Stimulated activated CD8-positive, alpha-beta memory T cell treated with anti-CD3 and anti-CD28 coated beads, Interleukin-7, amount 100 ng/mL, for 1 hour (primary cell): Measurements from ENCODE around the gene GLCE.
"Not testable (repeated sequence)": the region's sequence is repeated elsewhere in the genome, so short reads cannot be mapped to it uniquely, and the experiment has no call there.

Experiments
- DNase-seq, 2 donors: peaks; one replicate each; pipeline ENCODE4 v3.0.0-alpha.2; 2020; ENCODE audit warnings: low read depth in 2 of 2

GLCE gene

GRCh38 chr15:69135499-69135898 lies 24.9 kb upstream of the GLCE start:
- no peak for DNase-seq

GRCh38 chr15:69138963-69139362 lies 21.5 kb upstream of the GLCE start:
- no peak for DNase-seq

DNA sequence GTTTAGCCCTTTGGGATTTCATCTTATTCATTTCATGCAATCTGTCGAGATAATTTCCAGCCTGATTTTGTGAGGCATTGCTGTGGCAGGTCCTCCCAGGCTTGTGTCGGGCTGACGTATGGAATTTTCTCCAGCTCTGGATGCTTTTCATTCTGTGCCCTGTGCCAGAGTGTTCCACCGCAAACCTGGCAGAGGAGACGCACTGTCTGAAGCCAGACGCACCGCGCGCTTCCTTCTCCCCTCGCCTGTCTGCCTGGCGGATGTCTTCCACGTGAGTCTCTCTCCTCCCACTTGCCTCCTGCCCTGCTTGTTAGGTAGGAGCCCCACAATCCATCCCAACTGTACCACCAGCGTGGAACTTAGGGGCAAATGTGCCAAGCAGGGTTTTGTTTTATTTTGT lies 20.1 kb upstream of the GLCE start:
- no peak for DNase-seq

GRCh38 chr15:69141286-69141701 lies 19.1 kb upstream of the GLCE start:
- no peak for DNase-seq

- DNase-seq = no peak
Observed at GRCh38 chr15:69141833-69142232, 18.6 kb upstream of the GLCE start.

DNA sequence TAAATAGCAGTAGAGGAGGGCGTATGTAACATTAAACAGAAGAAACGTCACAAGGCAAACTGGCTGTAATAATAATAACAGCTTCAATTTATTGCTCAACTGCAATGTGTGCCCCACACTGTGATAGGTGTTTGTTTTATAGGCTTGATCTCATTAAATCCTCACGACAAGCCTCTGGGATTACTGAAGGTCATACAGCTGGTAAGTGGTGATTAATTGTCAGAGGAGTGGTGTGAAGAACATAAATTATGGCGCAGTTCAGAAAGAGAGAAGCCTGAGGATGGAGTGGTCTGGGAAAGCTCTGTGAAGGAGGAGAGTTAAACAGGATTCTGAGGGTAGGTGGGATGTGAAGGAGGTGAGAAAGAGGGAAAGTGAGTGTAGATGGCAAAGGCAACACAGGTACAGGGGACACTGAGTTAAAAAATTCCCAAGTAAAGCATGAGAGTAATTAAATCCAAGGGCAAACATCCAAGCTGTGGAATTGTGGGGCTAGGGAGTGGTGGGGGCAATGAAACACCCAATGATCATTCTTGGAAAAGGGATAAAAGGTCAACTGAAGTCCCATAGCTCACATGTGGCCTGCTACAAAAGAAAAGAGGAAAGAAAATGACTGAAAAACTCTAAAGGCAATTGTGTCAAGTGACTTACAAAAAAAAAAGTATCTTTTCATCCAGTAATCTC lies 16.5 kb upstream of the GLCE start:
- DNase-seq = no peak

DNA sequence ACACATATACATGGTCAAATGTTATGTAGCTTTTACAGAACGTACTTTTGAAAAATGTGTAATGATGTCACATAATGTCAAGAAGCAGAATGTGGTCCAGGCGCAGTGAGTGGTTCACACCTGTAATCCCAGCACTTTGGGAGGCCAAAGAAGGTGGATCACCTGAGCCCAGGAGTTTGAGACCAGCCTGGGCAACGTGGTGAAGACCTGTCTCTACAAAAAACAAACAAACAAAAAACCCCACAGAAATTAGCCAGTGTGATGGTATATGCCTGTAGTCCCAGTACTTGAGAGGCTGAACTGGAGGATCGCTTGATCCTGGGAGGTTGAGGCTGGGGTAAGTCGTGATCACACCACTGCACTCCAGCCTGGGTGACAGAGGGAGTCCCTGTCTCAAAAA lies 15.9 kb upstream of the GLCE start:
- no peak for DNase-seq

GRCh38 chr15:69145149-69145693 lies 15.2 kb upstream of the GLCE start:
- no peak for DNase-seq

- DNase-seq = no peak
Observed at GRCh38 chr15:69145694-69146492, 14.5 kb upstream of the GLCE start.

- DNase-seq = no peak
Observed at GRCh38 chr15:69146724-69147435, 13.6 kb upstream of the GLCE start.

DNA sequence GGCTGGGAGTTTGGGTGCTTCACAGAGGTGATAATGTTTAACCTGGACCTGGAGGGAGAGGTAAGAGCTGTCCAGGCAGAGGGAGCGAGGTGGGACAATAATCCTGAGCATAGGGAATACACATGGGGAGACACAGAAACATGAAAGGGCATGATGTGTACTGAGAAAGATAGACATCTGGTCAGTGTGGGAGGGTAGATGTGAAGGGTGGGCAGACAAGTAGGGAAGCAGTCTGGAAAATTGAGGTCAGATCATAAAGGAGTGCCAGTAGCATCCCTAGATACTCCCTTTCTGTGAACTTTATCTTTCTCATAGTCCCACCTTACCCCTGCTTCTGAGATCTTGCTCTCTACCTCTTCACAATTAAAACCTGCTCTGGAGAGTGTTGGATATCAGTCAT lies 12.0 kb upstream of the GLCE start:
- no peak for DNase-seq

DNA sequence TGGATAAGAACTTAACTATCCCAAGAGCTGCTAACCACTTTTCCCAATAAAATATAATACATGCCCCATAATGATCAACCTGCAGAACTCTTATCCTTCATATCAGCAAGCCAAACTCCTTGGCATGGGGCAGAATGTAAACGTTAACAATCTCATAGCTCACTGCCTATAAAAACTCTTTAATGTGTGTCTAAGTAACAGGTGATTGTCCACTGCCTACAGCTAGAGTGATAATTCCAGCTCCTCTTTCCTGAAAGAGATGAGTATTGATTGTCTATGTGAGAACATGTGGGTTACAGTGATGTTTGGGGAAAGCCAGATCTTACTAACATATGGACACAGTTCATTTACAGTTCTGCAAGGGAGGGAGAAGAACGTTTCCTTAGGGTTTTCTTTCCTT lies 11.3 kb upstream of the GLCE start:
- no peak for DNase-seq

- no peak for DNase-seq
Observed at GRCh38 chr15:69149803-69150202, 10.6 kb upstream of the GLCE start.

- no peak for DNase-seq
Observed at GRCh38 chr15:69150336-69150735, 10.1 kb upstream of the GLCE start.

DNA sequence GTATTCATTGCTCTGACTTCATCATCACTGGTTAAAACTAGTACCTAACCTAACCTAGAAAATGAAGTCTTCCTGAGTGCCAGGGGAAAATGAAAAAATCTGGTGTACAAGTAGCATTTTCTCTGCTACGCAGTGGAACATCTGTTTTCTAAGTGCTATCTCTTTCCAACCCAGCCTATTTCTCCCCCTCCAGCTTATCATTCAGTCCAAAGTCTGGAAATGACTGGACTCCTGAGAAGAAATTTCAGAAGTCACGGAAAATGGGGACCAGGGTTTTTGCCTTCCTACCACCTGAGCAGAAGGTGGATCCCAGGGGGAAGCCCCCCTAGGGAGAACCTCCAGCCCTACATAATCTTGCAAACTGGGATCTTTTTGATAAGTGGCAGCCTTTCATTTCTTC lies 9.6 kb upstream of the GLCE start:
- DNase-seq = no peak

- DNase-seq = no peak
Observed at GRCh38 chr15:69153046-69153445, 7.4 kb upstream of the GLCE start.

DNA sequence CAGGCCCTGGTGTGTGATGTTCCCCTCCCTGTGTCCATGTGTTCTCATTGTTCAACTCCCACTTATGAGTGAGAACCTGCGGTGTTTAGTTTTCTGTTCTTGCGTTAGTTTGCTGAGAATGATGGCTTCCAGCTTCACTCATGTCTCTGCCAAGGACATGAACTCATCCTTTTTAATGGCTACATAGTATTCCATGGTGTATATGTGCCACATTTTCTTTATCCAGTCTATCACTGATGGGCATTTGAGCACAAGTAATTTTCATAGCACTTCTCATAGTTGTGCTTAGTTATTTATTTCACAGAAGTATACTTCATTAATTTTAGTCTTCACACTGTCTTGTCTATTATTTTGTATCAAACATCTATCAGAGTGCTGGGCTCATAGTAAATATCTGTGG lies 6.8 kb upstream of the GLCE start:
- DNase-seq = not testable (repeated sequence)

DNA sequence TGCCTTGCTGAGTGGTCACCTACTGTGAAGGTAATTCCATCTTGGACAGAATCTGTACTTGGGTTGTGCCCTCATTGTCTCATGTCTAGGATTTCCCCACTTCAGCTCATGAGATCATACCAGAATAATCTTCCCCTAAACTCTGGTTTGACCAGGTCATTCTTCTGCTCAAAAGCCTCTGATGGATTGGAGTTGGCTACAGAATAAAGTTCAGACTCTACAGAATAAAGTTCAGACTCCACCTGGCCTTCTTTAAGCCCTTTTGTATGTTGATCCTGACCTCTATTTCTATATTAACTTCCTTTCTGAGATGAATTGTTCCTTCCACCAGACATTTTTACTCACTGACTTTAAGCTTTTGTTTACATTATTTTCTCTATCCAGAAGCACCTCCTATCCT lies 6.4 kb upstream of the GLCE start:
- no peak for DNase-seq

GRCh38 chr15:69154684-69155083 lies 5.8 kb upstream of the GLCE start:
- DNase-seq = no peak

DNA sequence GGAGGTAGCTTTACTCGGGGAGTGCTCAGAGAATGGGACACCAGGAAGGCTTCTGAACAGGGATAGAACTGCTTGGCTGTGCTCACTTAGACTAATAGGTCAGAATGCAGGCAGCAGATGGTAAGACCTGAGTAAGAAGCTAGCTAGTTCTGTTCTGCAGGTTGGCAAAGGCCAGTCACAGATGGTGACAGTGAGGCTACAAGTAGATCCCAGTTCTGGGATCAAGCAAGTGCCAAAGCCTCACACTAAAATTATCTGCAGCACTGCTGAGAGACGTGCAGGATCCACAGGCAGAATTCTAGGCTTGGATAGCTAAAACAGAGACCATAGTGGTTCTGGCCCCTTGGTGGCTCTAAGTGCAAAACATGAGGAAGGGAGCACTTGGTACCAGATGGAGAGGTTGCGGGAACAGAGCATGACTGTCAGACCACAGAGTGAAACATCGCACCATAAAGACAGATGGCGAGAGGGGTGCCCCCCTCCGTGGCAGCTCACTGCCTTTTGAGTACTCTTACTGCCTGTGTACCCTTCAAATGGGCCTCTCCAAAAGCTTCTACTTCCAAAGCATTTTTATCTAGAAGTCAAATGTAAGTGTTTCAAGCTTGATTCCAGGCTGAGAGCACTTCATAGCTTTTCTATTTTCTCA lies 3.6 kb upstream of the GLCE start:
- DNase-seq = no peak

DNA sequence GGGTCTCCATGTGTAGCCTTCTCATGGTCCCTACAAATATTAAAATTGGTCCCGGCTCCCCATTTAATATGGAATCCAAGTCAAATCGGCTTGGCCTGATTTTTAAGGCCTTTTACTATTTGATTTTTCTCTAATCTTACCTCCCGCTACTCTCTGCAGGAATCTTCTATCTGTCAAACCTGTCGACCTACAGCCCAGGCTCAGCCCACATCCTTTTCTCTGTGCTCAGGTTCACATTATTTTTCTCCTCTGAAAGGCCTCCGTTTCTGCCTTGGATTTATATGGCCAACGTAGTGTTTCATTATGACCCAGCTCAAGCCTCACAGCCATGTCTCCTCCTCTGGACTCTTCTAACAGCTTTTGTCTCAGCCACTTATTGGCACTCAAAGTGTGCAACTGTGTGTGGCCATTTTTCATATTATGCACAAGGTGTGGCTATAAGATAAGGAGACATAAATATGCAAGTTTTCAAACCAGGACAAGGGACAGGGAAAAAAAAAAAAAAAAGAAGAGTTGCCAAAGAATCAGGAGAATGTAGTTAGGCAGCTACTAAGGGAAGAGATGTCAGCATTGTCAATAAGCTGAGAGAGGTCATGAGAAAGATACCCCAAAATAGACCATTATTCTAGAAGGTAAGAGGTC lies 2.1 kb upstream of the GLCE start:
- no peak for DNase-seq

- no peak for DNase-seq
Observed at GRCh38 chr15:69158843-69159240, 1.6 kb upstream of the GLCE start.
